Tongue (tissue), 2 donors: ENCODE data around the gene IMPACT. TPM values are rescaled to one million over a fixed set of nuclear protein-coding genes. Genes with fewer than 3 reads are reported as not detected.

Experiments used
- DNase-seq: peaks from one replicate; pipeline ENCODE4 v3.0.0-alpha.2; 2015
- total RNA-seq: library from RNA; depleted of rRNA; stranded (reverse); fragments of >200 nt; gene quantifications from one replicate; pipeline ENCODE4 v1.2.3, GENCODE V29; 2014

IMPACT gene
- total RNA-seq, 1 donor from 2014 or later, result 40.8 TPM

GRCh38 chr18:24426073-24426397 lies 435 bp upstream of the IMPACT start:
- DNase-seq, result no peak

- DNase-seq, result no peak
Observed at GRCh38 chr18:24427484-24427883, 1.0 kb downstream of the IMPACT start.

- DNase-seq, result no peak
Observed at GRCh38 chr18:24428709-24429108, 2.2 kb downstream of the IMPACT start.

GRCh38 chr18:24429188-24429587 lies 2.7 kb downstream of the IMPACT start:
- no peak for DNase-seq

GRCh38 chr18:24432618-24433017 lies 6.1 kb downstream of the IMPACT start:
- DNase-seq, result no peak

- DNase-seq, result no peak
Observed at GRCh38 chr18:24436939-24437338, 10.5 kb downstream of the IMPACT start.

- no peak for DNase-seq
Observed at GRCh38 chr18:24443870-24444269, 17.4 kb downstream of the IMPACT start.

GRCh38 chr18:24446453-24446852 lies 20.0 kb downstream of the IMPACT start:
- DNase-seq, result no peak

GRCh38 chr18:24446953-24447538 lies 20.6 kb downstream of the IMPACT start:
- DNase-seq, result no peak

GRCh38 chr18:24447961-24448360 lies 21.5 kb downstream of the IMPACT start:
- DNase-seq, result no peak

- DNase-seq, result no peak
Observed at GRCh38 chr18:24456549-24456948, 30.1 kb downstream of the IMPACT start.

- no peak for DNase-seq
Observed at GRCh38 chr18:24459772-24460171, 33.3 kb downstream of the IMPACT start.

GRCh38 chr18:24460388-24460787 lies 33.9 kb downstream of the IMPACT start, which contains the start of gene HRH4:
Gene HRH4 (plus strand): TSS chr18:24460637. CDS start chr18:24460729, 92 bp downstream.
- DNase-seq, result no peak

- DNase-seq, result no peak
Observed at GRCh38 chr18:24461996-24462395, 35.5 kb downstream of the IMPACT start.

GRCh38 chr18:24462838-24463775 lies 36.6 kb downstream of the IMPACT start:
- peak; percentile 35 for DNase-seq

- DNase-seq, result no peak
Observed at GRCh38 chr18:24465486-24465885, 39.0 kb downstream of the IMPACT start.

- no peak for DNase-seq
Observed at GRCh38 chr18:24466771-24467170, 40.3 kb downstream of the IMPACT start.

- no peak for DNase-seq
Observed at GRCh38 chr18:24470022-24470618, 43.6 kb downstream of the IMPACT start.

- no peak for DNase-seq
Observed at GRCh38 chr18:24470805-24471204, 44.3 kb downstream of the IMPACT start.

GRCh38 chr18:24472591-24472990 lies 46.1 kb downstream of the IMPACT start:
- DNase-seq, result no peak

GRCh38 chr18:24474406-24474805 lies 47.9 kb downstream of the IMPACT start:
- DNase-seq, result no peak

GRCh38 chr18:24475926-24476589 lies 49.6 kb downstream of the IMPACT start:
- no peak for DNase-seq

GRCh38 chr18:24479371-24479770 lies 52.9 kb downstream of the IMPACT start:
- no peak for DNase-seq
